ENCODE measurements around the gene CAPN10.

Gene CAPN10

GRCh38 chr2:240642806-240643092, 56.2 kb downstream of the CAPN10 start:
- no peak for DNase-seq

- no peak for DNase-seq
Measured at GRCh38 chr2:240643093-240643810, 56.7 kb downstream of the CAPN10 start.

GRCh38 chr2:240643811-240644150, 57.2 kb downstream of the CAPN10 start:
- DNase-seq = no peak

GRCh38 chr2:240644171-240644651, 57.7 kb downstream of the CAPN10 start:
- DNase-seq = no peak

GRCh38 chr2:240644859-240645301, 58.3 kb downstream of the CAPN10 start:
- DNase-seq = no peak

GRCh38 chr2:240645346-240645745, 58.8 kb downstream of the CAPN10 start:
- DNase-seq = no peak

GRCh38 chr2:240645801-240646175, 59.3 kb downstream of the CAPN10 start:
- DNase-seq = no peak

- DNase-seq = peak; percentile 59 to 72
Measured at GRCh38 chr2:240646176-240646899, 59.8 kb downstream of the CAPN10 start.

- no peak for DNase-seq
Measured at GRCh38 chr2:240646900-240647502, 60.5 kb downstream of the CAPN10 start.

- DNase-seq = no peak
Measured at GRCh38 chr2:240647503-240648154, 61.1 kb downstream of the CAPN10 start.

GRCh38 chr2:240648155-240648649, 61.7 kb downstream of the CAPN10 start:
- DNase-seq = no peak

All from CD4-positive, alpha-beta T cell treated with Interferon alpha-2 for 1 hour (primary cell).